Measurements from ENCODE around the gene CHCHD3.

GRCh38 chr7:132988117-132988516 is 93.8 kb downstream of the CHCHD3 start:
- TF ChIP-seq CTCF (conservative IDR thresholded peaks at IDR 0.05) (no peak), EZH2 (IDR thresholded peaks at IDR 0.05; ENCODE audit: low read depth) (no peak)

All from PC-9 (cell line).